SK-N-SH (cell line): ENCODE results near the gene NEK6. TPM values are rescaled to one million over a fixed set of nuclear protein-coding genes. Genes with fewer than 3 reads are reported as not detected.
A peak's percentile ranks its signal among the peaks of the same experiment; 100 is the strongest.

Source experiments
- CTCF ChIA-PET: fragments of 300-600, 350-600 bp; formaldehyde crosslinking; extraction: SDS; loops from one replicate; lab custom pipeline; 2021; lab: Yijun Ruan, JAX
- POLR2A ChIA-PET: fragments of 350-600 bp; sonication (Branson Sonifier 250); formaldehyde crosslinking; extraction: SDS; loops from one replicate; lab custom pipeline; 2020; ENCODE audit warnings: antibody characterized with exemption, inconsistent platforms; lab: Yijun Ruan, JAX
- DNase-seq: peaks from one replicate; pipeline ENCODE4 v3.0.0; 2012
- H2AFZ ChIP-seq: fragments of 200-600 bp; sonication (generic); 2 replicates; pipeline ENCODE4 v1.8.1; 2016; ENCODE audit warnings: antibody characterized with exemption, mild to moderate bottlenecking, low read depth
- H3F3A ChIP-seq: fragments of 200-600 bp; sonication (generic); replicated peaks from 2 replicates; pipeline ENCODE3; 2016; ENCODE audit warnings: antibody characterized with exemption, mild to moderate bottlenecking; ENCODE audit not compliant: insufficient read depth
- H3K27ac ChIP-seq, 2 experiments: fragments of 200-500 bp in 1 of 2; fragments of 200-600 bp in 1 of 2; sonication (Bioruptor generic) in 1 of 2; sonication (generic), shearing (Covaris generic) in 1 of 2; 2 replicates each; pipeline versions ENCODE4 v1.5.1 to v1.6.1; 2014 to 2016; ENCODE audit warnings: low read depth in 2 of 2, inconsistent platforms in 1 of 2, low read length in 1 of 2, mild to moderate bottlenecking in 1 of 2, mixed read lengths in 1 of 2
- H3K27me3 ChIP-seq: fragments of 200-600 bp; sonication (generic), shearing (Covaris generic); 2 replicates; pipeline ENCODE4 v1.6.1; 2016; ENCODE audit warnings: mixed run types; ENCODE audit not compliant: insufficient read depth
- H3K36me3 ChIP-seq, 2 experiments: fragments of 200-500 bp in 1 of 2; fragments of 200-600 bp in 1 of 2; sonication (Bioruptor generic) in 1 of 2; sonication (generic) in 1 of 2; replicated peaks in 1 of 2; 2 replicates each; pipeline versions ENCODE3 to v1.5.1; 2014 to 2016; ENCODE audit warnings: low read length in 1 of 2, mild to moderate bottlenecking in 1 of 2; ENCODE audit not compliant: insufficient read depth in 2 of 2, control insufficient read depth in 1 of 2
- H3K4me1 ChIP-seq, 2 experiments: fragments of 200-500 bp in 1 of 2; fragments of 200-600 bp in 1 of 2; sonication (Bioruptor generic) in 1 of 2; sonication (generic), shearing (Covaris generic) in 1 of 2; 2 replicates each; pipeline versions ENCODE4 v1.5.1 to v1.6.1; 2014 to 2016; ENCODE audit warnings: low read depth in 1 of 2, low read length in 1 of 2, mixed run types in 1 of 2; ENCODE audit not compliant: insufficient read depth in 2 of 2, control insufficient read depth in 1 of 2
- H3K4me2 ChIP-seq: fragments of 200-600 bp; sonication (generic), shearing (Covaris generic); 2 replicates; pipeline ENCODE4 v1.6.1; 2017; ENCODE audit warnings: mixed run types
- H3K4me3 ChIP-seq, 2 experiments: fragments of 200-500 bp in 1 of 2; fragments of 200-600 bp in 1 of 2; sonication (Bioruptor generic) in 1 of 2; sonication (generic), shearing (Covaris generic) in 1 of 2; 2 replicates each; pipeline versions ENCODE4 v1.5.1 to v1.8.1; 2014 to 2016; ENCODE audit warnings: low read depth in 2 of 2, inconsistent platforms in 1 of 2, low read length in 1 of 2, mild to moderate bottlenecking in 1 of 2, mixed read lengths in 1 of 2, moderate library complexity in 1 of 2
- H3K79me2 ChIP-seq: fragments of 200-600 bp; sonication (generic); 2 replicates; pipeline ENCODE4 v1.8.1; 2017; ENCODE audit warnings: mild to moderate bottlenecking; ENCODE audit not compliant: insufficient read depth
- H3K9ac ChIP-seq: fragments of 200-600 bp; sonication (generic); 2 replicates; pipeline ENCODE4 v1.6.1; 2017; ENCODE audit warnings: mixed run types
- H3K9me2 ChIP-seq: fragments of 200-600 bp; sonication (generic); 2 replicates; pipeline ENCODE4 v1.6.1; 2017; ENCODE audit warnings: mixed run types
- H3K9me3 ChIP-seq: fragments of 200-600 bp; sonication (generic); 2 replicates; pipeline ENCODE4 v1.6.1; 2017; ENCODE audit warnings: mixed run types, mild to moderate bottlenecking, moderate library complexity
- H4K20me1 ChIP-seq: fragments of 200-600 bp; sonication (generic); 2 replicates; pipeline ENCODE4 v1.6.1; 2017; ENCODE audit warnings: mild to moderate bottlenecking, mixed run types; ENCODE audit not compliant: insufficient read depth
- CHD2 ChIP-seq: fragments of 150-350 bp; IDR thresholded peaks from 2 replicates; pipeline ENCODE4 v1.6.1; 2018; ENCODE audit warnings: low read length; ENCODE audit not compliant: partially characterized antibody
- FOSL2 ChIP-seq: IDR thresholded peaks from 2 replicates; pipeline ENCODE4 v1.4.0; 2012; ENCODE audit warnings: low read depth, mild to moderate bottlenecking, moderate library complexity, borderline replicate concordance
- FOXJ3 ChIP-seq: sonication (generic); formaldehyde crosslinking; IDR thresholded peaks from 2 replicates; pipeline ENCODE4 v1.5.1; 2020; ENCODE audit warnings: mild to moderate bottlenecking, missing genetic modification reagents
- FOXM1 ChIP-seq: IDR thresholded peaks from 2 replicates; pipeline ENCODE4 v1.4.0; 2012; ENCODE audit warnings: low read depth, mild to moderate bottlenecking
- GATA2 ChIP-seq: sonication (generic); formaldehyde crosslinking; IDR thresholded peaks from 2 replicates; pipeline ENCODE4 v1.5.0; 2020; ENCODE audit warnings: mild to moderate bottlenecking, missing genetic modification reagents
- MEF2A ChIP-seq: IDR thresholded peaks from 2 replicates; pipeline ENCODE4 v1.4.0; 2012; ENCODE audit warnings: low read depth, borderline replicate concordance
- MXI1 ChIP-seq: IDR thresholded peaks from 2 replicates; pipeline ENCODE4 v1.6.1; 2012; ENCODE audit warnings: mild to moderate bottlenecking, low read depth, low read length, improper control_type of control experiment
- NRF1 ChIP-seq: IDR thresholded peaks from 2 replicates; pipeline ENCODE4 v1.6.1; 2012; ENCODE audit warnings: low read depth, mild to moderate bottlenecking, low read length
- POLR2AphosphoS5 ChIP-seq: IDR thresholded peaks from 2 replicates; pipeline ENCODE4 v1.6.1; 2012; ENCODE audit warnings: low read depth, low read length
- RCOR1 ChIP-seq: fragments of 150-350 bp; IDR thresholded peaks from 2 replicates; pipeline ENCODE4 v1.6.1; 2017; ENCODE audit warnings: antibody characterized with exemption, low read length
- RXRA ChIP-seq: IDR thresholded peaks from 2 replicates; pipeline ENCODE4 v1.4.0; 2012; ENCODE audit warnings: low read depth, mild to moderate bottlenecking, borderline replicate concordance
- SIN3A ChIP-seq: IDR thresholded peaks from 2 replicates; pipeline ENCODE4 v1.6.1; 2012; ENCODE audit warnings: low read depth, mild to moderate bottlenecking, low read length, moderate library complexity, borderline replicate concordance
- SMC3 ChIP-seq: IDR thresholded peaks from 2 replicates; pipeline ENCODE4 v1.6.1; 2012; ENCODE audit warnings: low read depth, low read length, improper control_type of control experiment
- TCF12 ChIP-seq: IDR thresholded peaks from 2 replicates; pipeline ENCODE4 v1.4.0; 2012
- WGBS: methylation state at CpG from one replicate; pipeline ENCODE4 v1.1.6; 2017; ENCODE audit warnings: low lambda C conversion rate; 5-methylcytosine and 5-hydroxymethylcytosine counted together
- polyA plus RNA-seq, 3 experiments: library from polyadenylated mRNA; depleted of rRNA; stranded (reverse); fragments of >200 nt; gene quantifications; 2 replicates each; pipeline ENCODE4 v1.2.3, GENCODE V29; 2012
- TF ChIP-seq, protein P1 (sequence below): IDR thresholded peaks from 2 replicates; pipeline ENCODE4; 2012
- TF ChIP-seq, protein P2 (sequence below): fragments of 150-350 bp; IDR thresholded peaks from 2 replicates; pipeline ENCODE4 v1.6.1; 2017; ENCODE audit warnings: antibody characterized with exemption, low read length, low read depth, borderline replicate concordance
- TF ChIP-seq, protein P3 (sequence below): fragments of 200-600 bp; sonication (generic); IDR thresholded peaks from 2 replicates; pipeline ENCODE4 v1.6.1; 2017; ENCODE audit warnings: antibody characterized with exemption, mild to moderate bottlenecking, moderate library complexity
- TF ChIP-seq, protein P4 (sequence below): IDR thresholded peaks from 2 replicates; pipeline ENCODE4 v1.6.1; 2012; ENCODE audit warnings: mild to moderate bottlenecking, low read depth, low read length, moderate library complexity
- TF ChIP-seq, protein P5 (sequence below): IDR thresholded peaks from 2 replicates; pipeline ENCODE4 v1.4.0; 2012; ENCODE audit warnings: low read depth, borderline replicate concordance
- TF ChIP-seq, protein P6 (sequence below): IDR thresholded peaks from 2 replicates; pipeline ENCODE4 v1.4.0; 2012; ENCODE audit warnings: low read depth
- TF ChIP-seq, protein P7 (sequence below): IDR thresholded peaks from 2 replicates; pipeline ENCODE4 v1.4.0; 2012; ENCODE audit warnings: low read depth, borderline replicate concordance

The NEK6 gene
- polyA plus RNA-seq, 1 of the 3 experiments (the other 2 are of a cell fraction) = 89.8 TPM

DNA sequence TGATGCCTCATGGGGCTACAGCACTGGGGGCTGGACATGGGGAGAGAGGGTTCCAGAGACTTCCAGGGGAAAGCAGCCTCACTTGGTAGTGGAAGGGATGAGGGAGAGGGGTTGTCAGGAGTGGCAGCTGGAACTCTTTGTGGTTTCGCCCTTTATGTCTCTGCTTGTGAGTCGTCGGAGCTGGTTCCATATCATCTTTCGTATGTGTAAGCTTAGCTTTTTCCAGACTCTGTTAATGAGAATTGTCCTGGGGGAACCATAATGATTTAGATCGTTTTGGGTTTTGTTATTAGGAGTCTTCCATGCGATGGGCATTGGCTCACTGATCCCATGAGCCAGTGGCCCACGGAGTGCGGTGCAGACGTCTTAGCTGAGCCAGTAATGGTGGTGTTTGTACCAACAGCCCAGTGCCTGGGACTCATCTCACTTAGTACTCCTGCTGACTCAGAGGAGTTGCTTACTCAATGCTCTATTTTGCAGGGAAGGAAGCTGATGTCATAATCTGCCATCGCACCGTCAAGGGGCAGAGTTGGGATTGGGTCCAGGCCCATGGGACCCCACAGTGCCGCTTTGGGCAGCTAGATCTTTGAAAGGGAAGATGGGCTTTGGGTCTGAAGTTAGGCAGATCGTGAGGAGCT lies 48.5 kb downstream of the NEK6 start:
- H3K9me2 ChIP-seq = no peaks in the 10 kb centered on the region
- peaks cover 74% of the 10 kb centered on the region for H3K79me2 ChIP-seq
- peak overlapping the region; percentile 35 for H3K4me2 ChIP-seq
- H3K4me3 ChIP-seq = no peak overlapping the region
- H4K20me1 ChIP-seq = no peaks in the 10 kb centered on the region
- POLR2A ChIA-PET = no interaction called here
- CTCF ChIA-PET = interaction anchor here (1.1 to 2.0 kb wide), 3 partner anchors 15 to 180 kb away, joined by 4 to 7 read pairs (median 5); no protein-coding TSS in a partner anchor
- WGBS = 41% methylated on average over 11 of the region's 13 CpGs
- H3F3A ChIP-seq = peaks cover 25% of the 10 kb centered on the region
- H3K9me3 ChIP-seq = no peaks in the 10 kb centered on the region
- H3K36me3 ChIP-seq = peaks cover 11 to 17% of the 10 kb centered on the region in 2 experiments
- H3K27ac ChIP-seq = peak overlapping the region in 1 of 2 experiments; percentile 77; a peak in 2 of 4 replicates
- peaks cover 0 to 23% of the 10 kb centered on the region in 2 experiments; a peak in 2 of 4 replicates for H3K4me1 ChIP-seq
- H3K9ac ChIP-seq = 0 out of 2 replicates have a peak overlapping the region, but pooled peaks have one; percentile 15
- no peak for DNase-seq
- H3K27me3 ChIP-seq = no peaks in the 10 kb centered on the region
- no peak overlapping the region for H2AFZ ChIP-seq
- TF ChIP-seq RCOR1 (no peak), POLR2AphosphoS5 (no peak), SMC3 (no peak), SIN3A (peak; percentile 40; the same call in 1 of the 2 replicates), FOSL2 (peak; percentile 85), NRF1 (no peak), TCF12 (peak; percentile 74), FOXM1 (no peak), CHD2 (no peak), MXI1 (no peak), RXRA (peak; percentile 62; the same call in 1 of the 2 replicates), MEF2A (no peak), GATA2 (CRISPR knock-in tag) (no peak), FOXJ3 (CRISPR knock-in tag) (no peak)
- TF ChIP-seq, protein P1, sequence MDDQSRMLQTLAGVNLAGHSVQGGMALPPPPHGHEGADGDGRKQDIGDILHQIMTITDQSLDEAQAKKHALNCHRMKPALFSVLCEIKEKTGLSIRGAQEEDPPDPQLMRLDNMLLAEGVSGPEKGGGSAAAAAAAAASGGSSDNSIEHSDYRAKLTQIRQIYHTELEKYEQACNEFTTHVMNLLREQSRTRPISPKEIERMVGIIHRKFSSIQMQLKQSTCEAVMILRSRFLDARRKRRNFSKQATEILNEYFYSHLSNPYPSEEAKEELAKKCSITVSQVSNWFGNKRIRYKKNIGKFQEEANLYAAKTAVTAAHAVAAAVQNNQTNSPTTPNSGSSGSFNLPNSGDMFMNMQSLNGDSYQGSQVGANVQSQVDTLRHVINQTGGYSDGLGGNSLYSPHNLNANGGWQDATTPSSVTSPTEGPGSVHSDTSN = peak; percentile 53
- TF ChIP-seq, protein P2, sequence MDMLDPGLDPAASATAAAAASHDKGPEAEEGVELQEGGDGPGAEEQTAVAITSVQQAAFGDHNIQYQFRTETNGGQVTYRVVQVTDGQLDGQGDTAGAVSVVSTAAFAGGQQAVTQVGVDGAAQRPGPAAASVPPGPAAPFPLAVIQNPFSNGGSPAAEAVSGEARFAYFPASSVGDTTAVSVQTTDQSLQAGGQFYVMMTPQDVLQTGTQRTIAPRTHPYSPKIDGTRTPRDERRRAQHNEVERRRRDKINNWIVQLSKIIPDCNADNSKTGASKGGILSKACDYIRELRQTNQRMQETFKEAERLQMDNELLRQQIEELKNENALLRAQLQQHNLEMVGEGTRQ = no peak
- TF ChIP-seq, protein P3, sequence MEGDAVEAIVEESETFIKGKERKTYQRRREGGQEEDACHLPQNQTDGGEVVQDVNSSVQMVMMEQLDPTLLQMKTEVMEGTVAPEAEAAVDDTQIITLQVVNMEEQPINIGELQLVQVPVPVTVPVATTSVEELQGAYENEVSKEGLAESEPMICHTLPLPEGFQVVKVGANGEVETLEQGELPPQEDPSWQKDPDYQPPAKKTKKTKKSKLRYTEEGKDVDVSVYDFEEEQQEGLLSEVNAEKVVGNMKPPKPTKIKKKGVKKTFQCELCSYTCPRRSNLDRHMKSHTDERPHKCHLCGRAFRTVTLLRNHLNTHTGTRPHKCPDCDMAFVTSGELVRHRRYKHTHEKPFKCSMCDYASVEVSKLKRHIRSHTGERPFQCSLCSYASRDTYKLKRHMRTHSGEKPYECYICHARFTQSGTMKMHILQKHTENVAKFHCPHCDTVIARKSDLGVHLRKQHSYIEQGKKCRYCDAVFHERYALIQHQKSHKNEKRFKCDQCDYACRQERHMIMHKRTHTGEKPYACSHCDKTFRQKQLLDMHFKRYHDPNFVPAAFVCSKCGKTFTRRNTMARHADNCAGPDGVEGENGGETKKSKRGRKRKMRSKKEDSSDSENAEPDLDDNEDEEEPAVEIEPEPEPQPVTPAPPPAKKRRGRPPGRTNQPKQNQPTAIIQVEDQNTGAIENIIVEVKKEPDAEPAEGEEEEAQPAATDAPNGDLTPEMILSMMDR = no peak
- TF ChIP-seq, protein P4, sequence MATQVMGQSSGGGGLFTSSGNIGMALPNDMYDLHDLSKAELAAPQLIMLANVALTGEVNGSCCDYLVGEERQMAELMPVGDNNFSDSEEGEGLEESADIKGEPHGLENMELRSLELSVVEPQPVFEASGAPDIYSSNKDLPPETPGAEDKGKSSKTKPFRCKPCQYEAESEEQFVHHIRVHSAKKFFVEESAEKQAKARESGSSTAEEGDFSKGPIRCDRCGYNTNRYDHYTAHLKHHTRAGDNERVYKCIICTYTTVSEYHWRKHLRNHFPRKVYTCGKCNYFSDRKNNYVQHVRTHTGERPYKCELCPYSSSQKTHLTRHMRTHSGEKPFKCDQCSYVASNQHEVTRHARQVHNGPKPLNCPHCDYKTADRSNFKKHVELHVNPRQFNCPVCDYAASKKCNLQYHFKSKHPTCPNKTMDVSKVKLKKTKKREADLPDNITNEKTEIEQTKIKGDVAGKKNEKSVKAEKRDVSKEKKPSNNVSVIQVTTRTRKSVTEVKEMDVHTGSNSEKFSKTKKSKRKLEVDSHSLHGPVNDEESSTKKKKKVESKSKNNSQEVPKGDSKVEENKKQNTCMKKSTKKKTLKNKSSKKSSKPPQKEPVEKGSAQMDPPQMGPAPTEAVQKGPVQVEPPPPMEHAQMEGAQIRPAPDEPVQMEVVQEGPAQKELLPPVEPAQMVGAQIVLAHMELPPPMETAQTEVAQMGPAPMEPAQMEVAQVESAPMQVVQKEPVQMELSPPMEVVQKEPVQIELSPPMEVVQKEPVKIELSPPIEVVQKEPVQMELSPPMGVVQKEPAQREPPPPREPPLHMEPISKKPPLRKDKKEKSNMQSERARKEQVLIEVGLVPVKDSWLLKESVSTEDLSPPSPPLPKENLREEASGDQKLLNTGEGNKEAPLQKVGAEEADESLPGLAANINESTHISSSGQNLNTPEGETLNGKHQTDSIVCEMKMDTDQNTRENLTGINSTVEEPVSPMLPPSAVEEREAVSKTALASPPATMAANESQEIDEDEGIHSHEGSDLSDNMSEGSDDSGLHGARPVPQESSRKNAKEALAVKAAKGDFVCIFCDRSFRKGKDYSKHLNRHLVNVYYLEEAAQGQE = 0 out of 2 replicates have a peak, but pooled peaks have one; percentile 11
- TF ChIP-seq, protein P5, sequence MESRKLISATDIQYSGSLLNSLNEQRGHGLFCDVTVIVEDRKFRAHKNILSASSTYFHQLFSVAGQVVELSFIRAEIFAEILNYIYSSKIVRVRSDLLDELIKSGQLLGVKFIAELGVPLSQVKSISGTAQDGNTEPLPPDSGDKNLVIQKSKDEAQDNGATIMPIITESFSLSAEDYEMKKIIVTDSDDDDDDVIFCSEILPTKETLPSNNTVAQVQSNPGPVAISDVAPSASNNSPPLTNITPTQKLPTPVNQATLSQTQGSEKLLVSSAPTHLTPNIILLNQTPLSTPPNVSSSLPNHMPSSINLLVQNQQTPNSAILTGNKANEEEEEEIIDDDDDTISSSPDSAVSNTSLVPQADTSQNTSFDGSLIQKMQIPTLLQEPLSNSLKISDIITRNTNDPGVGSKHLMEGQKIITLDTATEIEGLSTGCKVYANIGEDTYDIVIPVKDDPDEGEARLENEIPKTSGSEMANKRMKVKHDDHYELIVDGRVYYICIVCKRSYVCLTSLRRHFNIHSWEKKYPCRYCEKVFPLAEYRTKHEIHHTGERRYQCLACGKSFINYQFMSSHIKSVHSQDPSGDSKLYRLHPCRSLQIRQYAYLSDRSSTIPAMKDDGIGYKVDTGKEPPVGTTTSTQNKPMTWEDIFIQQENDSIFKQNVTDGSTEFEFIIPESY = no peak
- TF ChIP-seq, protein P6, sequence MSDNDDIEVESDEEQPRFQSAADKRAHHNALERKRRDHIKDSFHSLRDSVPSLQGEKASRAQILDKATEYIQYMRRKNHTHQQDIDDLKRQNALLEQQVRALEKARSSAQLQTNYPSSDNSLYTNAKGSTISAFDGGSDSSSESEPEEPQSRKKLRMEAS = peak; percentile 23; the same call in 1 of the 2 replicates
- TF ChIP-seq, protein P7, sequence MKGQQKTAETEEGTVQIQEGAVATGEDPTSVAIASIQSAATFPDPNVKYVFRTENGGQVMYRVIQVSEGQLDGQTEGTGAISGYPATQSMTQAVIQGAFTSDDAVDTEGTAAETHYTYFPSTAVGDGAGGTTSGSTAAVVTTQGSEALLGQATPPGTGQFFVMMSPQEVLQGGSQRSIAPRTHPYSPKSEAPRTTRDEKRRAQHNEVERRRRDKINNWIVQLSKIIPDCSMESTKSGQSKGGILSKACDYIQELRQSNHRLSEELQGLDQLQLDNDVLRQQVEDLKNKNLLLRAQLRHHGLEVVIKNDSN = no peak
